Common myeloid progenitor, CD34-positive (primary cell): ENCODE data around the gene AOC2. TPM values are rescaled to one million over a fixed set of nuclear protein-coding genes. Genes with fewer than 3 reads are reported as not detected.

Source experiments
- CTCF ChIA-PET: fragments of 350-600 bp; sonication (Branson Sonifier 250); formaldehyde crosslinking; loops from one replicate; lab custom pipeline; 2021; ENCODE audit warnings: antibody characterized with exemption; lab: Charles Lee
- POLR2A ChIA-PET: fragments of 350-600 bp; sonication (Branson Sonifier 250); formaldehyde crosslinking; loops from one replicate; lab custom pipeline; 2021; ENCODE audit warnings: antibody characterized with exemption; lab: Charles Lee
- DNase-seq, 3 donors: peaks; one replicate each; pipeline versions ENCODE4 v3.0.0 to v3.0.0-alpha.2; 2013
- H3K27ac ChIP-seq, 2 experiments: 1 replicate in 1 of 2; 2 replicates in 1 of 2; pipeline ENCODE4 v1.7.0; 2013; ENCODE audit warnings: inconsistent platforms in 2 of 2, low read length in 2 of 2, mild to moderate bottlenecking in 2 of 2, low read depth in 1 of 2, moderate library complexity in 1 of 2; ENCODE audit not compliant: severe bottlenecking in 2 of 2, insufficient read depth in 1 of 2, poor library complexity in 1 of 2
- H3K27me3 ChIP-seq, 5 experiments: replicated peaks in 2 of 5; 1 replicate in 3 of 5; 2 replicates in 2 of 5; pipeline versions ENCODE4 v1.6.1 to v1.7.0; 2013; ENCODE audit warnings: low read length in 4 of 5, mild to moderate bottlenecking in 2 of 5, moderate library complexity in 2 of 5, inconsistent platforms in 1 of 5; ENCODE audit not compliant: insufficient read depth in 5 of 5, control insufficient read depth in 4 of 5
- H3K36me3 ChIP-seq, 4 experiments: 1 replicate in 2 of 4; 2 replicates in 2 of 4; pipeline versions ENCODE4 v1.6.1 to v1.7.0; 2013; ENCODE audit warnings: low read length in 3 of 4, control low read depth in 1 of 4, mild to moderate bottlenecking in 1 of 4; ENCODE audit not compliant: control insufficient read depth in 4 of 4, insufficient read depth in 4 of 4
- H3K4me1 ChIP-seq, 4 experiments: 1 replicate in 3 of 4; 2 replicates in 1 of 4; pipeline versions ENCODE4 v1.6.1 to v1.7.1; 2013; ENCODE audit warnings: low read length in 3 of 4, mild to moderate bottlenecking in 3 of 4, control low read depth in 1 of 4, inconsistent platforms in 1 of 4, moderate library complexity in 1 of 4; ENCODE audit not compliant: control insufficient read depth in 4 of 4, insufficient read depth in 4 of 4; ENCODE audit errors: control extremely low read depth in 1 of 4
- H3K4me3 ChIP-seq, 7 experiments: 1 replicate in 4 of 7; 2 replicates in 3 of 7; pipeline versions ENCODE4 v1.5.1 to v1.7.0; 2013; ENCODE audit warnings: mild to moderate bottlenecking in 7 of 7, low read length in 6 of 7, moderate library complexity in 6 of 7, inconsistent platforms in 2 of 7, low read depth in 2 of 7, control low read depth in 1 of 7; ENCODE audit not compliant: insufficient read depth in 4 of 7, control insufficient read depth in 1 of 7; ENCODE audit errors: extremely low read depth in 1 of 7
- H3K9me3 ChIP-seq, 5 experiments: 1 replicate in 4 of 5; 2 replicates in 1 of 5; pipeline versions ENCODE4 v1.6.1 to v1.7.1; 2013; ENCODE audit warnings: low read length in 4 of 5, mild to moderate bottlenecking in 2 of 5, inconsistent platforms in 1 of 5, low read depth in 1 of 5, moderate library complexity in 1 of 5; ENCODE audit not compliant: control insufficient read depth in 4 of 5, insufficient read depth in 2 of 5; ENCODE audit errors: control extremely low read depth in 1 of 5
- WGBS: methylation state at CpG from one replicate; pipeline ENCODE4 v1.1.5; 2013; ENCODE audit not compliant: insufficient coverage; 5-methylcytosine and 5-hydroxymethylcytosine counted together
- polyA plus RNA-seq: library from polyadenylated mRNA; unstranded; fragments of 120-200 nt; gene quantifications from one replicate; pipeline ENCODE4 v1.2.1, GENCODE V29; 2013

The AOC2 gene, protein sequence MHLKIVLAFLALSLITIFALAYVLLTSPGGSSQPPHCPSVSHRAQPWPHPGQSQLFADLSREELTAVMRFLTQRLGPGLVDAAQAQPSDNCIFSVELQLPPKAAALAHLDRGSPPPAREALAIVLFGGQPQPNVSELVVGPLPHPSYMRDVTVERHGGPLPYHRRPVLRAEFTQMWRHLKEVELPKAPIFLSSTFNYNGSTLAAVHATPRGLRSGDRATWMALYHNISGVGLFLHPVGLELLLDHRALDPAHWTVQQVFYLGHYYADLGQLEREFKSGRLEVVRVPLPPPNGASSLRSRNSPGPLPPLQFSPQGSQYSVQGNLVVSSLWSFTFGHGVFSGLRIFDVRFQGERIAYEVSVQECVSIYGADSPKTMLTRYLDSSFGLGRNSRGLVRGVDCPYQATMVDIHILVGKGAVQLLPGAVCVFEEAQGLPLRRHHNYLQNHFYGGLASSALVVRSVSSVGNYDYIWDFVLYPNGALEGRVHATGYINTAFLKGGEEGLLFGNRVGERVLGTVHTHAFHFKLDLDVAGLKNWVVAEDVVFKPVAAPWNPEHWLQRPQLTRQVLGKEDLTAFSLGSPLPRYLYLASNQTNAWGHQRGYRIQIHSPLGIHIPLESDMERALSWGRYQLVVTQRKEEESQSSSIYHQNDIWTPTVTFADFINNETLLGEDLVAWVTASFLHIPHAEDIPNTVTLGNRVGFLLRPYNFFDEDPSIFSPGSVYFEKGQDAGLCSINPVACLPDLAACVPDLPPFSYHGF
- polyA plus RNA-seq: 0.32 TPM

DNA sequence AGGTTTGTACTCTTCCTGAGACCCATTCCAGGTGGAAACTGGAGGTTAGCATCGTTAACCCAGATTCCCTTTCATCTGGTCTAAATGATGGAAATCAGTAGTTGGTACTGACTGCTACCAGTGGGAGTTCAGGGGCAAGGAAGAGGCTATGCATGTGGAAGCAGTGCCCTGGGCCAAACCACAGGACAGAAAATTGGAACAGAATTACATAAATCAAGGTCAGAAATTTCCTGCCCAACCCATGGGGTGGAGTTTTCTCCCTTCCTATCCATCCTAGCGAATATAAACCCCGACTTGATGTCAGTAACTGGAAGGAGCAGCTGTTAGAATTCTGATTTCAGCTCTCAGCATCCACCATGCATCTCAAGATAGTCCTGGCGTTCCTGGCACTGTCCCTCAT lies at the start of gene AOC2:
Gene AOC2, plus strand, starts transcription at position 310 of the 400 bp plus-strand sequence. Its CDS starts 47 bp downstream, at position 357.
- ChIA-PET CTCF (interaction anchor here (0.5 to 10.6 kb wide), 17 partner anchors 9 to 180 kb away, joined by 3 to 136 read pairs (median 6); partner anchors contain the start of genes PSME3 and RPL27), POLR2A (no interaction called here)
- peaks cover 0 to 5% (median 0%) of the 10 kb centered on the region in 4 experiments for H3K4me1 ChIP-seq
- H3K27me3 ChIP-seq: no peaks in the 10 kb centered on the region
- H3K36me3 ChIP-seq: peaks cover 9 to 56% (median 47%) of the 10 kb centered on the region in 4 experiments
- no peak within 1 kb of the TSS for H3K4me3 ChIP-seq
- 55% methylated on average over 4 of the region's 4 CpGs for WGBS
- no peak for DNase-seq
- H3K27ac ChIP-seq: no peak within 1 kb of the TSS
- H3K9me3 ChIP-seq: no peaks in the 10 kb centered on the region

DNA sequence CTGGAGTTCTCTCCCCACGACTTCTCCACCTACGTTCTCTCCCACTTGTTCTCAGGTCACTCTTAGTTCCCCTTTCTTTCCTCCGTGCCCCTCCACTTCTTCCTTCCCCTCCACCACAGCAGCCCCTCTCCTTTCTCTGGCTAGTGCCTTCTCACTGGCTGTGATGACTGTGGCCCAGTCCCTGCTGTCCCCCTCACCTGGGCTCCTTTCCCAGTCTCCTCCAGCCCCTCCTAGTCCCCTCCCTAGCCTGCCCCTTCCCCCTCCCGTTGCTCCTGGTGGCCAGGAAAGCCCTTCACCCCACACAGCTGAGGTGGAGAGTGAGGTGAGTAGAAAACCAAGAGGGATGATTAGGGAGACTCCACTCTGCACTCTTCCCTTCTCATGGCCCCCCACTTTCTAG lies 49.3 kb upstream of the AOC2 start:
- Histone ChIP-seq H3K27me3 (peaks cover 0 to 10% (median 4%) of the 10 kb centered on the region in 5 experiments), H3K36me3 (peaks cover 0 to 8% (median 4%) of the 10 kb centered on the region in 4 experiments), H3K9me3 (no peaks in the 10 kb centered on the region), H3K4me1 (peaks cover 6 to 25% (median 20%) of the 10 kb centered on the region in 4 experiments), H3K4me3 (no peak overlapping the region), H3K27ac (no peak overlapping the region)
- WGBS: 0% methylated on average over 3 of the region's 4 CpGs
- peak in 2 of 3 donors; percentile 23 to 29 for DNase-seq
- ChIA-PET POLR2A (no interaction called here), CTCF (interaction anchor here (0.6 to 1.3 kb wide), 3 partner anchors 14 to 75 kb away, joined by 3 read pairs; no protein-coding TSS in a partner anchor)

- POLR2A ChIA-PET: no interaction called here
- Histone ChIP-seq H3K9me3 (no peaks in the 10 kb centered on the region), H3K27me3 (peaks cover 0 to 6% (median 4%) of the 10 kb centered on the region in 5 experiments), H3K36me3 (peaks cover 0 to 8% (median 4%) of the 10 kb centered on the region in 4 experiments), H3K4me1 (peaks cover 6 to 25% (median 20%) of the 10 kb centered on the region in 4 experiments), H3K4me3 (no peak overlapping the region), H3K27ac (no peak overlapping the region)
- WGBS: 92% methylated on average over 4 of the region's 10 CpGs
- CTCF ChIA-PET: interaction anchor here (1.3 kb wide), 1 partner anchor 75 kb away, joined by 3 read pairs; no protein-coding TSS in a partner anchor
- no peak for DNase-seq
Measured at GRCh38 chr17:42795465-42795864, 48.9 kb upstream of the AOC2 start.

GRCh38 chr17:42796066-42796758 lies 48.2 kb upstream of the AOC2 start:
- CTCF ChIA-PET: interaction anchor here (1.3 kb wide), 1 partner anchor 76 kb away, joined by 3 read pairs; no protein-coding TSS in a partner anchor
- POLR2A ChIA-PET: no interaction called here
- 100% methylated on average over 15 of the region's 18 CpGs for WGBS

GRCh38 chr17:42797067-42798007 lies 47.0 kb upstream of the AOC2 start:
- peak overlapping the region; percentile 86 to 100 (median 93) for H3K4me3 ChIP-seq
- H3K9me3 ChIP-seq: no peaks in the 10 kb centered on the region
- H3K4me1 ChIP-seq: peaks cover 6 to 25% (median 20%) of the 10 kb centered on the region in 4 experiments
- ChIA-PET POLR2A (no interaction called here), CTCF (interaction anchor here (0.6 kb wide), 1 partner anchor 215 kb away, joined by 3 read pairs; no protein-coding TSS in a partner anchor)
- WGBS: 95% methylated on average over 9 of the region's 10 CpGs
- peaks cover 0 to 8% (median 4%) of the 10 kb centered on the region in 4 experiments for H3K36me3 ChIP-seq
- H3K27me3 ChIP-seq: no peaks in the 10 kb centered on the region
- H3K27ac ChIP-seq: peak overlapping the region in 1 of 2 experiments; percentile 67
- no peak for DNase-seq

More at GRCh38 chr17:42796066-42796758, 48.2 kb upstream of the AOC2 start:
- Histone ChIP-seq H3K4me1 (peaks cover 6 to 25% (median 20%) of the 10 kb centered on the region in 4 experiments), H3K9me3 (no peaks in the 10 kb centered on the region), H3K27ac (no peak overlapping the region), H3K36me3 (peaks cover 0 to 8% (median 4%) of the 10 kb centered on the region in 4 experiments), H3K4me3 (no peak overlapping the region), H3K27me3 (no peaks in the 10 kb centered on the region)
- no peak for DNase-seq
